ENCODE data around the gene COX7A2.
A peak's percentile ranks its signal among the peaks of the same experiment; 100 is the strongest.

Gene COX7A2

GRCh38 chr6:75284632-75285282, 41.2 kb upstream of the COX7A2 start, which contains the start of gene TMEM30A:
TSS of gene TMEM30A (minus strand) at chr6:75284792. CDS start at chr6:75284638, 154 bp downstream.
- Histone ChIP-seq H3K79me2 (ENCODE audit: insufficient read depth, low read length) (peaks cover 78% of the 10 kb centered on the region), H3K9me3 (ENCODE audit: insufficient read depth, low read length, severe bottlenecking) (no peaks in the 10 kb centered on the region), H3K4me3 (ENCODE audit: low read depth in 1 of 2, low read length in 2 of 2) (peak within 1 kb of the TSS; percentile 89 to 95), H3K36me3 (ENCODE audit: insufficient read depth, low read length) (no peaks in the 10 kb centered on the region; the same call in 1 of the 2 replicates), H3K4me1 (ENCODE audit: insufficient read depth, low read length) (peaks cover 55% of the 10 kb centered on the region), H3K27me3 (ENCODE audit: insufficient read depth, low read length, poor library complexity) (no peaks in the 10 kb centered on the region), H4K20me1 (ENCODE audit: insufficient read depth, low read length) (peaks cover 16% of the 10 kb centered on the region; the same call in 1 of the 2 replicates), H3K4me2 (ENCODE audit: insufficient read depth, low read length) (peak within 1 kb of the TSS; percentile 88), H3K9ac (ENCODE audit: low read depth, low read length) (peak within 1 kb of the TSS; percentile 85), H2AFZ (ENCODE audit: low read depth, low read length) (peak within 1 kb of the TSS; percentile 91), H3K27ac (ENCODE audit: low read length) (peak within 1 kb of the TSS; percentile 90)
- ATAC-seq (ENCODE audit: insufficient read depth, low read depth) (peak; percentile 93), DNase-seq (peak; percentile 97)
- TF ChIP-seq EZH2 (IDR thresholded peaks at IDR 0.05; ENCODE audit: borderline replicate concordance, low read depth, low read length, severe bottlenecking), result no peak
- no peak for TF ChIP-seq CTCF (IDR thresholded peaks at IDR 0.05; ENCODE audit: borderline replicate concordance, extremely low read depth, low read length, poor library complexity, severe bottlenecking)

- H3K4me3 ChIP-seq (ENCODE audit: low read depth in 1 of 2, low read length in 2 of 2), result peak overlapping the region; percentile 87 to 95
- no peaks in the 10 kb centered on the region for H3K9me3 ChIP-seq (ENCODE audit: insufficient read depth, low read length, severe bottlenecking)
- H2AFZ ChIP-seq (ENCODE audit: low read depth, low read length), result peak overlapping the region; percentile 91
- H3K79me2 ChIP-seq (ENCODE audit: insufficient read depth, low read length), result peaks cover 85% of the 10 kb centered on the region
- peaks cover 20% of the 10 kb centered on the region; the same call in 1 of the 2 replicates for H4K20me1 ChIP-seq (ENCODE audit: insufficient read depth, low read length)
- ATAC-seq (ENCODE audit: insufficient read depth, low read depth) (peak; percentile 41), DNase-seq (peak; percentile 16)
- no peaks in the 10 kb centered on the region; the same call in 1 of the 2 replicates for H3K36me3 ChIP-seq (ENCODE audit: insufficient read depth, low read length)
- no peaks in the 10 kb centered on the region for H3K27me3 ChIP-seq (ENCODE audit: insufficient read depth, low read length, poor library complexity)
- peaks cover 55% of the 10 kb centered on the region for H3K4me1 ChIP-seq (ENCODE audit: insufficient read depth, low read length)
- TF ChIP-seq EZH2 (IDR thresholded peaks at IDR 0.05; ENCODE audit: borderline replicate concordance, low read depth, low read length, severe bottlenecking) (no peak), CTCF (IDR thresholded peaks at IDR 0.05; ENCODE audit: borderline replicate concordance, extremely low read depth, low read length, poor library complexity, severe bottlenecking) (no peak)
- peak overlapping the region; percentile 90 for H3K27ac ChIP-seq (ENCODE audit: low read length)
- peak overlapping the region; percentile 85 for H3K9ac ChIP-seq (ENCODE audit: low read depth, low read length)
- peak overlapping the region; percentile 88 for H3K4me2 ChIP-seq (ENCODE audit: insufficient read depth, low read length)
These were observed 40.5 kb upstream of the COX7A2 start for GRCh38 chr6:75283907-75284631.

GRCh38 chr6:75282706-75283105, 39.1 kb upstream of the COX7A2 start:
- Histone ChIP-seq H3K4me1 (ENCODE audit: insufficient read depth, low read length) (peaks cover 53% of the 10 kb centered on the region), H3K36me3 (ENCODE audit: insufficient read depth, low read length) (peaks cover 3% of the 10 kb centered on the region; the same call in 1 of the 2 replicates), H3K79me2 (ENCODE audit: insufficient read depth, low read length) (peaks cover 90% of the 10 kb centered on the region), H2AFZ (ENCODE audit: low read depth, low read length) (no peak overlapping the region), H3K9me3 (ENCODE audit: insufficient read depth, low read length, severe bottlenecking) (no peaks in the 10 kb centered on the region), H3K27me3 (ENCODE audit: insufficient read depth, low read length, poor library complexity) (no peaks in the 10 kb centered on the region), H3K4me2 (ENCODE audit: insufficient read depth, low read length) (peak overlapping the region; percentile 88), H3K4me3 (ENCODE audit: low read depth in 1 of 2, low read length in 2 of 2) (peak overlapping the region; percentile 87 to 95; a peak in 3 of 4 replicates), H4K20me1 (ENCODE audit: insufficient read depth, low read length) (peaks cover 29% of the 10 kb centered on the region; the same call in 1 of the 2 replicates), H3K9ac (ENCODE audit: low read depth, low read length) (peak overlapping the region; percentile 85; the same call in 1 of the 2 replicates), H3K27ac (ENCODE audit: low read length) (no peak overlapping the region)
- ATAC-seq (ENCODE audit: insufficient read depth, low read depth) (no peak), DNase-seq (no peak)
- TF ChIP-seq CTCF (IDR thresholded peaks at IDR 0.05; ENCODE audit: borderline replicate concordance, extremely low read depth, low read length, poor library complexity, severe bottlenecking), result no peak
- TF ChIP-seq EZH2 (IDR thresholded peaks at IDR 0.05; ENCODE audit: borderline replicate concordance, low read depth, low read length, severe bottlenecking), result no peak
